Activated effector memory CD4-positive, alpha-beta T cell treated with Interleukin-2 at 50 U/mL for 16 hours (primary cell): ENCODE data around the gene CSNK1A1L.

Source experiments
- DNase-seq: peaks from one replicate; pipeline ENCODE4 v3.0.0-alpha.2; 2020

The CSNK1A1L gene

DNA sequence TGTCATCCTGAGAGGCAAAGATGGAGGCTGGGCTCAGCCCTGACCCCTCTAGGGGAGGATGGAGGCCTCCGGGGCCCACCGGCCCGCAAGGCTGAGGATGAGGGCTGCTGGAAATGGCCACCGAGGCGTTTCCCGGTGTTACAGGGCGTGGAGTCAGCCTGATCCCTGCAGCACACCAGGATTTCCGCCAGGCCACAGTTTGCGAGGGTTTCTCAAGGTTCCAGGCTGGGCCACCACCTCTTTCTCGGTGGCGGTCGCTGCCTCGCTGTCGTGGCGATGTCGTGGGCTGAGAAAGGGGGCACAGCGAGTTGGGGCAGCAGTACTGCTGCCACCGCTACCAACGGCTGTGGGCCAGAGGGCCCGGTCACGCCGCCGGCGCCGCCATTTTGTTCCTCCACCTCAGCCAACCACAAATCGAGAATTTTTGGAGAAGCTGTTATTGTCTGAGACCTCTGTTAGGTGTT, at the start of gene CSNK1A1L:
CSNK1A1L (minus strand) TSS at position 414 of the 464 bp plus-strand sequence; CDS start at position 6, 408 bp downstream.
- DNase-seq, result no peak

DNA sequence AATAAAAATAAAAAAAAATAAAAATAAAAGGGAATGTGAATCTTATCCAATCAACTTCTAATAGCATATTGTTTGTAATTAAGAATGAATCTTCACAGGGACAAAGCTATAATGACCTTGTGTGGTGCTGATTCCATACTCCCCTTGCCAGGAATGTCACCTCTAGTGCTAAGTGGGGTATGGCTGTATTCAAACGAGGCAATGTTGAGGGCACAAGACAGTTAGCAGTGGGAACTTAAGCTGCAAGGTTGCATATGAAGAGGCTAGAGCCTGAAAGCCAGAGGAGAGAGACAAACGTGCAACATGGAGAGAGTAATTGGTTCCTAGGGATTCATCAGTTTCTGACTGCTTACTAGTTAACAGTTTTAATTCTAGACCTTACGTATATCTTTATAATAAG, 43.9 kb upstream of the CSNK1A1L start:
- DNase-seq, result no peak

DNA sequence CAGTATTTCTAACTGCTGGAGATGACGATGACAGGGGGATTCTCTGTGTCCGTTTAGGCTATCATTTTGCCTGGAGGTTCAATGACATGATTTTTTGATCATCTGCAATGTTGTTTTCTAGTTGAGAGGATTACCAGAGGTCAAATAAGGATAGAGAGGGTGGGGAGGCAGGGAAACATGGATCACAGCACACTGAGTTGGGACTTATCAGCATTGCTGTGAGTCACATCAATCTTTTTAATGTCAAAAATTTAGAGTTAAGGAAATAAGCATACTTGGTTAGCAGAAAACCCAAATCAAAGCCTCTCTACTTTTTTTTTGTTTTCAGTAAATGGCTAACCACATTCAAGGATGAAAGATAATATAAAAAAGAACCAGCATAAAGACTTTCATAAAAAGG, 43.0 kb upstream of the CSNK1A1L start:
- no peak for DNase-seq

DNA sequence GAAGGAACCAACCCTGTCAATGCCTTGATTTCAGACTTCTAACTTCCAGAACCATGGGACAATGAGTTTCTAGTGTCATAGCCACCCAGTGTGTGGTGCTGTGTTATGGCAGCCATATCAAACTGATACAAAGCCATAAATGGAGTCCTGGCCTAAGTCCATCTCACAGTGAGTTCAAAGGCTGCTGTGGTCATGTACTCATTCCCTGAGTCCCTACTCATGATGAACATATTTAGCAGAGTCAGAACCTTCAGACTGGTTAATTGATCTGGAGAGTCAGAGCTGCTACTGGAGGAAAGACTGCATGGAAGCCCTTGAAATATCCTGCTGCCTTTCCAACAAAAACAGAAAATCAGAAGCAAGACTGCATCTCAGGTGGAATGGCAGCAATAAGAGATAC, 39.2 kb upstream of the CSNK1A1L start:
- DNase-seq, result no peak

DNA sequence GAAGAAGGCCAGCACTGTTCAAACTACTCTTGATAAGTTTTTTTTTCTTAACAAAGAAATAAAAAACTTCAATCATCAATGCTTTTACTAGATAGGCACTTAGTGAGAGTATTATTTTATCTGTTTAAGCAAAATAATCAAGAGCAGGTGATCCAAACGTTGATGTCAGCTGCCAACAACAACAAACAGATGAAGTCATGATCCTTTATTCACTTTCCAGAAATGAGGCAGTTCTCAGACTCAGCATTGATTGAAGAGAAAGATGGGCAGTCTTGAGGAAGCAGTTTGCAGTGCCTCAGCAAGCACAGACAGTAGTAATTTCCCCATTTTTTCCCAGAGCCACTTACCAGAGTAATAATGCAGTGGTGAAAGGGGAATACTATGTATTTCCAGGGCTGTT, 38.4 kb upstream of the CSNK1A1L start:
- no peak for DNase-seq

DNA sequence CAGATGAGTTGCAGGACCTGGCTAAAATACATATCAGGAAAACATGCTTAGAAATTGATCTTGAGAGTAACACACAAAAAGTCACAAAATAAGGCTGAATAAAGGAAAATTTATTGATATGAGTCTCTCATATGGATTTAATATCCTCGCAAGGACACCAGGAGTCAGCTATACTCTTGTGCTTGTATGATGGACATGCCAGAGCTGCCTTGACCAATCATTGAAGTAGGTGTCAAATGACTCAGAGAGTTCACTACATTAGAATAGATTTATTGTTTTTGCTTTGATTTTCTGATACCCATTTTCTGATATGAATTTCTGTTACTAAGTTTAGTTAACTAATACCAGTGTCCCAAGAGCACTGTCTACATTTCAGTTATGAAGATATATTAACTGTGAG, 37.4 kb upstream of the CSNK1A1L start:
- DNase-seq, result no peak

DNA sequence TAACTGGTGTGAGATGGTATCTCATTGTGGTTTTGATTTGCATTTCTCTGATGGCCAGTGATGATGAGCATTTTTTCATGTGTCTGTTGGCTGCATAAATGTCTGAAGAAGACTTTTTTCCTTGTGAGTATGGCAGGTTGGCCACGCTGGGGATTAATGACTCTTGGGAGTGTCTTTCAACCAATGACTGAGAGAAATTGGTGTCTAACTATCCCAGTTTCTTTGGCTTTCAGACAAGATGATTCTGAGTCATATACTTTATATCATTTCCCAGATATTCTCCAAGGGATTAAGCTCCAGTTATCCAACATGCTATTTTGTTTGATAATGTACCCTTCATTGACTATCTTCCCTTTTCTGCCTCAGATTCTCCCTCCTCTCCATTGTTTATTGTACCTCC, 35.5 kb upstream of the CSNK1A1L start:
- no peak for DNase-seq

DNA sequence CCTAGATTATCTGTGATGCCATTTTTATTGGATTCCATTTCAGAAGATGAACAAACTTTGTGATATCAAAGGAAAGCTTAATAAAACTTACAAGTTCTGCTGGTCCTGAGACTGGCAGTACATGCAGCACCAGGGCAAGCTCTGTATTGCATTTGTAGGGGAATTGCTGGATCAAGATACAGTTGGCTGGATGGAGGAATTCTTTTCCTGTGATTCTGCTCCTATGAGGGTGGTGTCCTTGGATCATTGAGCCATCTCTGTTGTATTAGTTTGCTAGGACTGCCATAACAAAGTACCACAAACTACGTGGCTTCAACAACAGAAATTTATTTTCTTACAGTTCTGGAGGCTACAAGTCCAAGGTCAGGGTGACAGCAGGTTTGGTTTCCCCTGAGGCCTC, 33.9 kb upstream of the CSNK1A1L start:
- no peak for DNase-seq

DNA sequence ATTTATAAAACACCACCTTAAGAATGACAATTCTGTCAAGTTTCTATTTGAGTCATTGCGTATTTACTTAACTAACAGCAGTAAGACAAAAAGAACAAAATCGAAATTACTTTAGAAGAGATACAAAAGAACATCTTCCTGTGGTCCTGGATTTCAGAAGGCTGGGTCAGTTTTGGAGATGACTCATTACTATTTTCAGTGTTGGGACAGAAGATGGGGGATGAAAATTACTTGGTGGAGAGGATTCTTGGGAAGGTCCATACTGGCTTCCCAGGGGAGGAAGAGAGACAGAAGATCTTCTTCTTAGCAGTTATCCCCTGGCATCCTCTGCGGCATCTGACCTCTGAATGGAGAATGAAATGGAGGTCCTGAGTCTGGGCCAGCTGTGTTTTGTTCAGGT, 33.5 kb upstream of the CSNK1A1L start:
- no peak for DNase-seq

DNA sequence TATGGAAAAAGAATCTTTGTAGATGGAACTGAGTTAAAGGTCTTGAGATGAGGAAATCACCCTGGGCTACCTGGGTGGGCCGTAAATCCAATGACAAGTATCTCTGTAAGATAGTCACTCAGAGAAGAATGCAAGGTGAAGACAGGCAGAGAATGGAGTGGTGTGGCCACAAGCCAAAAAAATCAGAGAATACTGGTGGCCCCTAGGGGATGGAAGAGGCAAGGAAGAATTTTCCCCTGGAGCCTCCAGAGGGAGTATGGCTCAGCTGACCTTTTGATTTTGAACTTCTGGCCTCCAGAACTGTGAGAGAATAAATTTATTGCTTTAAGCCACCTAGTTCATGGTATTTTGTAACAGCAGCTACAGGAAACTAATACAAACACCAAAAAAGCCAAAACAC, 32.7 kb upstream of the CSNK1A1L start:
- no peak for DNase-seq

DNA sequence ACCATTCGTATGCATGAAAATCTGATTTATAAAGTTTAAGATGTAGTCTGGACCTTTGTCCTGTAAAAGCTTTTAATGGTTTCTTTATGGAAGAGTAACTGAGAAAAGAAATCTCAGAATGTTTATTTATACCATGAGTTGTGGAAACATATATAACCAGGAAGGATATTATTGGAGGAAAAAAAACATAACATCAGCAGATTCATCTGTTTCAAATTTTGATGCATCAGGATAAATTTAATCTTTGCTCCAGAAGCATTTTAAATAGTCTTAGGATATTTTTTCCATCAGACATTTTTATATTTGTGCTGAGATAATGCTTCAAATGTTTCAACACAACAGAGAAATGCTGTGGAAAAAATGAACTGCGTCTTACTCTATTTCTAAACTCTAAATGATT, 31.2 kb upstream of the CSNK1A1L start:
- DNase-seq, result no peak

DNA sequence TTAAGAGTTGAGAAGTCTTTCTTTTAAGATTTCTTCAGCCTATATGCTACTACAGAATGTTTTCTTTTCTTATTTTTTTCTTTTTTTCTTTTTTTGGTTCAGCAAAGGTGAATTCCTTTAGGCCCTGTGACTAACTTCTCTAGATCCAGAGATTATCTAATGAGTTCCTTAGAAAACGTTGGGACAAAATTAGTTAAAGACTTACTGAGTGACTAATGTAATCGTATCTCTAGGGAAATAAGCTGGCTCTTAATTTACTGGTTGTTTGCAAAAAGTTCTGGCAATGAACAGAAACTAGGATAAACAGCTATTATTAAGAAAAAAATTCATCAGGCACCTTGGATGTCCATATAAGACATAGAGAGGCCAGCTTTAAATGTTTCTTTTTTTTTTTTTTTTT, 30.7 kb upstream of the CSNK1A1L start:
- DNase-seq, result no peak

DNA sequence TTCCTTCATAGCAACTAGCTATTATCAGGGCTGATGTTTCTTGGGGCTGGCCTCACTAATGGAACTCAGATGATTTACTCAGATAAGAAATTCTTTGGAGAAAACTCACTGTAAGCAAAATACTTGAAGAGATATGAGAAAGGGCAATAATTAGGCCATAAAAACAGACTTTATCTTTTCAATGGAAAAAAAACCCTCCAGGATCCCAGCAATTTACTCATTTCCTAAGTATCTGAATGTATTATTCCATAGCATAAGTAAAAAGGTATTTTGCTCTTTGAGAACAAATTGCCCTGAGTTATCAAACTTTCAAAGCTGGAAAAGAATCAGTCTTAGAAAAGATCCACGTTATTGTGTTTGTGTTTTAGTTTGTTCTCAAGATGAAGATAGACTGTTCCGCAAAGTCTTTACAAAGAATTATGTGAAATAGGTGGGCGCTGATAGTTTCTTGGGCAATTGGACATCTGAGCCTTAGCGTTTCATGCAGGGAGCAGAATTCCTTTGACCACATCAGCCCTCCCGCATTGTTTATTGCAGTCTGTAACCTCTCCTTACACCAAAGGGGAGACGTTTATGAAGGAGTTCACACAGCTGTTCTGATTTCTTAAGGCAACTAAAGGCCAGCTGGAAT, 29.1 kb upstream of the CSNK1A1L start:
- DNase-seq, result no peak

DNA sequence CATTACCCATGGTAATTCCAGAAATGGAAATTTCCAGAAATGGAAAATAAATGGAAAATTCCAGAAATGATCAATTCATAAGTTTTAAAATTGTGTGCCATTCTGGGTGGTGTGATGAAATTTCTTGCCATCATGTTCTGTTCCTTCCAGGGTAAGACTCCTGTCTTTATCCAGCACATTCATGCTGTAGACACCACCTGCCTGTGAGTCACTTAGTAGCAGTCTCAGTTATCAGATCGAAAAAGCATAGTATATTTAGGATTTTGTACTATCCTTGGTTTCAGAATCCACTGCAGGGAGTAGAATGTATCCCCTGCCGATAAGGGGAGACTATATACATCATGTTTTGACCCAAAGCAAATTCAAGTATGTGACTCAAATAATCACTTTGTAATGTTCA, 26.7 kb upstream of the CSNK1A1L start:
- DNase-seq, result no peak

DNA sequence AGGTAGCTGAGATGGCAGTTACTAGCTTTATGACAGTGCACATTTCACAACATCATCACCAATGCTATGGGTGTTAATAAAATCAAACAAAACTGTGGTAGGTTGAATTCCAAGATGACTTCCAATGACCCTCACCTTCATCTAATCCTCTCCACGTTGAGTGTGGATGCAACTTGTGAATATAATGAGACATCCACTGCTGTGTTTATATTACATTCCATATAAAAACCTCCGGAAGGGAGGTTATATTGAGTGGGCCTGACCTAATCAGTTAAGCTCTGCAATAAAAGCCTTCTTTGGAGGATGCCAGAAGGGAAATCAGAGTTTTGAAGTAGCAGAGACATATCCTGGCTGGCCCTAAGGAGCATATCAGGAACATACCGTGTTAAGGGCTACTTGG, 25.6 kb upstream of the CSNK1A1L start:
- no peak for DNase-seq

DNA sequence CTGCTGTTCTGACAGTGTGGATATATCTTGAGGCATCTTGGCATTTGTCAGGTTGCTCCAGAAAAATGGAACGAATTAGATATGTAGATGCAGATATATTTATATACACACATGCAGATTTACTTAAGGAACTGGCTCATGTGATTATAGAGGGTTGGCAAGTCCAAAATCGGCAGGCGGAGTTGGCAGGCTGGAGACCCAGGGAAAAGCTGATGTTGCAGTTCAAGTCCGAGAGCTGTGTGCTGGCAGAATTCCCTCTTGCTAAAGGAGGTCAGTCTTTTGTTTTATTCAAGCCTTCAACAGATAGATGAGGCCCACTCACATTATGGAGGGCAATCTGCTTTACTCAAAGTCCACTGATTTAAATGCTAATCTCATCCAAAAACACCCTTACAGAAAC, 24.4 kb upstream of the CSNK1A1L start:
- no peak for DNase-seq

DNA sequence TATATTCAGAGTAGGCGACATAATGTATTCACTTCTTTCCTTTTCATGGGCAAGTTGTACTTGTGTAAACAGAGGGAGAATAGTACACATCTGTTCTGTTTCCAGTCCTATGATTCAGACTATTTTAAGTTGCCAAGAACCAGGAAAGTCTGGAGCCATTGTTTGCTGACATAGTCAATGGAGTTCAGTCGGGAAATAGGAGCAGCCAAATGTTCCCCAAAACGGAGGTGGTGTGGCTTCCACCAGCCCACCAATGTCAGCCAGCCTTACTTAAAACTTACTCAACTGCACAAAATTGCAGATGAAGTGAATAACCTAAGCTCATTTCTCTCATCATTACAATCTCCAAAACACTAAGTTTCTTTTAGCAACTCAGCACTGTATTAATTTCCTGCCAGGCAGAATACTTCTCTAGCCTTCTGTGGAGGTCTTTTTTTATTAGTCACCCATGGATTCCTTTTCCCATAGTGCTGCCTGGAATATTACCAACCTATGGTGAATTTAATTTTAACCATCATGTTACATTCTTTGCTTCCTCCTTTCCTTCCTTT, 22.3 kb upstream of the CSNK1A1L start:
- no peak for DNase-seq

DNA sequence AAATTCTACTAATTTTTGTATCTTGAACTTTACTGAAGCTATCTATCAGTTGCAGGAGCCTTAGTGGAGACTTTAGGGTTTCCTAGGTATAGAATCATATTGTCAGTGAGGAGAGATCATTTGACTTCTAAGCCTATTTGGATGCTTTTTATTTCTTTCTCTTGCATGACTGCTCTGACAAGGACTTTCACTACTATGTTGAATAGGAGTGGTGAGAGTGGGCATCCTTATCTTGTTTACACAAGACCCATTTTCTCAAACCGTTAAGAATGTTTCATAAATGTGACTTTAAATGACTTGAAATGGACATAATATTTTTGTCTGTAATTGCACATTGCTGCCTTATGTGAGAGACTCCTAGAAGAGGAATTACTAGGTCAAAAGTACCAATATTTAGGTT, 17.9 kb upstream of the CSNK1A1L start:
- DNase-seq, result no peak

DNA sequence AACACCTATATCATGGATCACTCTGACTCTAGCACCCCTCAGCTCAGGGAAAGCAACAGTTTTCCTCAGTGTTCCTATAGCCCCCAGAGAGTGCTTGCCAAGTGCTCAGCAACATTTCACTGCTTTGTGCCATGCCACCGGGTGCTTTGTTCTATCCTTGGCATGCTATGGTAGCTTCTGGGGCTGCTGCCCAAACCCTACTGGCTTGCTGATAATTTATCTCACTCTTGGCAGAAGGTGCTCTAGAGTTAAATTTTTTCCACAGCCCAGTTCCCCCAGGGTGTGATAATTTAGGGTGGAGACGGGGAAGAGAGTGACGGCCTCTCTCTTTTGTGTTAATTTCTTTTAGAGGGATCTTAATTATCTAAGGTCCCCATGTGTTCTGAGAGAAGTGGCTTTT, 12.6 kb upstream of the CSNK1A1L start:
- DNase-seq, result no peak

DNA sequence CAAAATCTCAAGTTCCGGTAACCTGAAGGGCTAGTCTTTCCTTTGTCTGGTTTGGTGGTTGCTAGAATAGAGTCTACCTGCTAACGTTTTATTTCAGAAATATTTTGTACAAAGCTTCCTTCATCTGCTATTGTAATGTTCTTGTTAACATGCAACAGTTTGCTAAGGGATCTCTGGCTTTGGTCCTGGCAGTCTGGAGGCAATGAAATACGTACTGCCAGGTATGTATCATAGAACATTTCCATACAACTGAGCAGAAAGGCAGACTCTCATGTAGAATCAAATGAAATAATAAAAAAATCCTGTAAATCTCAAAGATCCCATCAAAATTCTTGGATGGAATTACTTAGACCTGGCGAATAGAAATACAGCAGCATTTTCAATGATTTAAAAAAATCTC, 8.8 kb upstream of the CSNK1A1L start:
- DNase-seq, result no peak

DNA sequence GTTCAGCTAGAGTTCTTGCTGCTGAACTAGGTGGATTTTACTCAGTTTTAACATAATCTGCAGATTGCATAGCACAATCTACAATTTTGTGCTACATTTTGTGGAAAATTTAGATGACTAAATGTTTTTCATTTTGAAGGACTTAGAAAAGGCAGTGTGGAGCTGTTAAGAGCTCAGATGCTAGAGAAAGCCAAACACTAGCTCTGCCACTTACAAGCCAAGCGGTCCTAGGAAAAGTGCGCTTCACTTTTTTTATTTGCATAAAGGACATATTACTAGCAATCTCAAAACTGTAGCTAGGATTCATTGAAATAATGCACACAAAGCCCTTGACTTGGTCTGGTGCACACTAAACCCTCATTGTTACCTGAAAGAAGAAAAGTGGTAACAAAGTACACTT, 8.1 kb upstream of the CSNK1A1L start:
- DNase-seq, result no peak

DNA sequence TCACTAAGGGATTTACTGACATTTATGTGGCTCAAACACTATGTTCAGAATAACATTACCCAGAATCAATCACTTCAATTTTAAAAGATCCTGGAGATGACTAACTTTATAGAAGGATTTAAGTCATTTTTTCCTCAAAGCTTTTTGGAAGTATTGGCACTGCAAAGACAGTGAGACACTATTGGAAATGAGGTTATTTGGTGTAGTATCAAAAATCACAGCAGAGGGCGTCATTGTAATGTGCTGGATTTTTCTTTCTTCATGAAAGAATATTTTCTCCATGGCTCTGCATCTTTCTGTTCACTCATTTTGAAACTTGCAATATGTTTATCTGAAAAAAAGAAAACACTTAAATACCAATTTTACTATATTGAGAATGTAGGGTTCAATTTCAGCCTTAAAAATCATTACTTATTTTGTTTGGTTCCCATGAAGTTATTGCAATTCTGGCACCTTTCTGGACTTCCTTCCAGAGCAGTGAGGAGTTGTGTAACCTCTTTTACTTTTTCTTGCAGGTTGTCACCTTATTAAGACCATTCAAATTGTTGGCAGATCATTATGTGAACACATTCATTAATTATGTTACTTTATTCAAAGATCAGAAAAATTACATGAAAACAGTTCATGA, 3.7 kb upstream of the CSNK1A1L start:
- no peak for DNase-seq

DNA sequence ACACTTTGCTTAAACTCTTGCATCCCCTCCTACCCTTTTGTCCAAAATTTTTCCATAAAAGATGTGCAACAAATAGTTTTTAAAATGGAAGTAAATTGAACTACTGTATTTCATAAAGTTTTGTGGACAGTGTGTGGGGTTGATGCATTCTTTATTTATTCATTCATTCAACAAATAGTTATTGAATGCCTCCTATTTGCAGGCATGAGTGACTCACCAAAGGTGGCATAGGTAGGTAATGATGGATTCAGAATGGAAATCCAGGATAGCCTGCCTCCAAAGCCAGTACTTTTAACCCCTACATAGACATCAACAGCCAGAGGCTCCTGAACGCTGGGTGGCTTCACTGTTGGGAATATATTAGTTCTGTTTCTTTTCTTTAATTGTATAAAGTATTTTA, 2.4 kb upstream of the CSNK1A1L start:
- DNase-seq, result no peak

DNA sequence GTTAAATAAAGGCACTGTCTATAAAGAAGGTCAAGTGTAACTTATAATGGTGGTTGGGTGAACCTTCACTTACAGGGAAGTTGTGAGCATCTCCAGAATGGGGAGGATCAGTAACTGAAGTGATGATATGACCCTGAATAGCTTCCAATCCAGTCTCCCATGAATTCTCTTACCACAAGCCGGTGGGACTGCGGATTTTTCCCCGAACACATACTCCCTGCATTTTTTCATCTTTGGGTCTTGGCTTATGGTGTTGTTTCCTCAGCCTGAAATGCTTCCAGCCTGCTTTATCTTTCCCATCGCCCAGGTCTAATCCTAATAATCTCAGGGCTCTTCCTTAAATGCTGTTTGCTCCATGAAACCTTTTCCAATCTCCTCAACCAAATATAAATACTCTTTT, 2.0 kb upstream of the CSNK1A1L start:
- DNase-seq, result no peak

DNA sequence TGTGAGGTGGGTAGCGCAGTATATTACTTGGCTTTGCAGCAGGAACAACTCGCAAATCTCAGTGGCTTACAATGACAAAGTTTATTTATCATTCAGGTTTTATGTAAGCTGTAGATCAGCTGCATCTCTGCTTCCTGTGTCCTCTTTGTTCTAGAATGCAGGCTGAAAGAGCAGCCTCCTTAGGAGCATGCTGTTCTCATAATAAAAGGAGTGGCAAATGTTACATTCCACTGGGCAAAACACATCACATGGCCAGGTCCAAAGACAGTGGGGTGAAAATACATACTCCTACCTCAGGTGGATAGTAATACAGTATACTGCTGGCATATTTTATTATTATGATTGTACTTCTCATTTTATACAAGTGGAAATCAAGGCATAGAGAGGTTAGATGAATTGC, 1.2 kb upstream of the CSNK1A1L start:
- DNase-seq, result no peak
